ENCODE data around the gene TIMP3.
"Not testable (repeated sequence)": the region's sequence is repeated elsewhere in the genome, so short reads cannot be mapped to it uniquely, and the experiment has no call there.

DNA sequence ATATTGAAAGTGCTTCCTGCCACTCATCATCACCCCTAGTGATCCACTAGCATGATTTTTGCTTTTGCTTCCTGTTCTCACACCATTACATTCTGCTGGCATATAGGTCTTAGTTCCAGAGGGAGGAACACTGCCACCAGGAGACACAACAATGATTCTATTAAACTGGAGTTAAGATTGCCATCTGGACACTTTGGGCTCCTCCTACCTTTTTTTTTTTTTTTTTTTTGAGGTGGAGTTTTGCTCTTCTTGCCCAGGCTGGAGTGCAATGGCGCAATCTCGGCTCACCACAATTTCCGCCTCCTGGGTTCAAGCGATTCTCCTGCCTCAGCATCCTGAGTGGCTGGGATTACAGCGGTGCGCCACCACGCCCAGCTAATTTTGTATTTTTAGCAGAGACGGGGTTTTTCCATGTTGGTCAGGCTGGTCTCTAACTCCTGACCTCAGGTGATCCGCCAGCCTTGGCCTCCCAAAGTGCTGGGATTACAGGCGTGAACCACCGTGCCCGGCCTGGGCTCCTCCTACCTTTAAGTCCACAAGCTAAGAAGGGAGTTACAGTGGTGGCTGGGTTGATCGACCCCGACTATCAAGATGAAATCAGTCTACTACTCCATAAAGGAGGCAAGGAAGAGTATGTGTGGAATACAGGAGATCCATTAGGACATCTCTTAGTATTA lies 44.3 kb upstream of the TIMP3 start:
- not testable (repeated sequence) for TF ChIP-seq POLR2A, POLR2AphosphoS5 (IDR thresholded peaks at IDR 0.05)
- TF ChIP-seq, protein P1, sequence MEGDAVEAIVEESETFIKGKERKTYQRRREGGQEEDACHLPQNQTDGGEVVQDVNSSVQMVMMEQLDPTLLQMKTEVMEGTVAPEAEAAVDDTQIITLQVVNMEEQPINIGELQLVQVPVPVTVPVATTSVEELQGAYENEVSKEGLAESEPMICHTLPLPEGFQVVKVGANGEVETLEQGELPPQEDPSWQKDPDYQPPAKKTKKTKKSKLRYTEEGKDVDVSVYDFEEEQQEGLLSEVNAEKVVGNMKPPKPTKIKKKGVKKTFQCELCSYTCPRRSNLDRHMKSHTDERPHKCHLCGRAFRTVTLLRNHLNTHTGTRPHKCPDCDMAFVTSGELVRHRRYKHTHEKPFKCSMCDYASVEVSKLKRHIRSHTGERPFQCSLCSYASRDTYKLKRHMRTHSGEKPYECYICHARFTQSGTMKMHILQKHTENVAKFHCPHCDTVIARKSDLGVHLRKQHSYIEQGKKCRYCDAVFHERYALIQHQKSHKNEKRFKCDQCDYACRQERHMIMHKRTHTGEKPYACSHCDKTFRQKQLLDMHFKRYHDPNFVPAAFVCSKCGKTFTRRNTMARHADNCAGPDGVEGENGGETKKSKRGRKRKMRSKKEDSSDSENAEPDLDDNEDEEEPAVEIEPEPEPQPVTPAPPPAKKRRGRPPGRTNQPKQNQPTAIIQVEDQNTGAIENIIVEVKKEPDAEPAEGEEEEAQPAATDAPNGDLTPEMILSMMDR (IDR thresholded peaks at IDR 0.05 in 8 of 11, conservative IDR thresholded peaks at IDR 0.05 in 3 of 11) = not testable (repeated sequence)

Measured in spleen (tissue), 7 donors.